ENCODE results near the gene ZNF566.
"Not testable (repeated sequence)": the region's sequence is repeated elsewhere in the genome, so short reads cannot be mapped to it uniquely, and the experiment has no call there.

The ZNF566 gene

DNA sequence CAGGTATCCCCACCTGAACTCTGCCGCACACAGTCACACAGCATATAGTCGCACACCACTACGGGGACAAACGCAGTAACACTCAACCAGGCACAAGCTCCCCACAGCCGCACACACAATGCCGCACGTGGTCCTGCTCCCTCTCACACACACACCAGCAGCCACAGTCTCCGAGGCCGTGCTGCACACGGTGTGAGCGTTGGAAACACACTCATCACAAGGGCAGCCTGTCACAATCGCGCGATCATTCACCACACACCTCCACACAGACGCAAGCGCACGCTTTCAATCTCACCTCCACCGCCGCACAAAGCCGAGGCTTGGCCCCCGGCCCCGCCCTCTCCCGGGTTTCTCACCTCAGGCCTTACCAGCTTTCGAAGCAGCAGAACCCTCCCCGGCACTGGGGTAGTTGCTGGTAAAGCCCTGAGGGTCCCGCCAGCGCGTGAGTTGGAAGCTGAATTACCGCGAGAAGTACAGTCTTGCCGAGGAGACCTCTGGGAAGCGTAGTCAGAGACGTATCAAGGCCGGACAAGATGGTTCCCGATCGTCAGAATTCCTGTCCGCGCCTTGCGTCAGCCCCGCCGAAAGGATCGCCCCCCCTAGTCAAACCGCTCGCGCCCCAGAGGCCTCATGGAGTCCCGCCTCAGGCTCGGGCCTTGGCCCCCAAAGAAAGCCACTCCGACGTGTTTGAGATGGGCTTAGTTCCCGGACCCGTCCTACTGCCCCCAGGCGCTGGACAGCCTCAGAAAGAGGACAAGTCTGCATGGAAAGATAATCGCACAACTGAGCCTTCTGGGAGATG, at the start of gene ZNF566:
Gene ZNF566 (minus strand): TSS at position 444 of the 802 bp plus-strand sequence. CDS start 13,004 bp downstream, outside the sequence.
- DNase-seq, result peak; percentile 100

DNA sequence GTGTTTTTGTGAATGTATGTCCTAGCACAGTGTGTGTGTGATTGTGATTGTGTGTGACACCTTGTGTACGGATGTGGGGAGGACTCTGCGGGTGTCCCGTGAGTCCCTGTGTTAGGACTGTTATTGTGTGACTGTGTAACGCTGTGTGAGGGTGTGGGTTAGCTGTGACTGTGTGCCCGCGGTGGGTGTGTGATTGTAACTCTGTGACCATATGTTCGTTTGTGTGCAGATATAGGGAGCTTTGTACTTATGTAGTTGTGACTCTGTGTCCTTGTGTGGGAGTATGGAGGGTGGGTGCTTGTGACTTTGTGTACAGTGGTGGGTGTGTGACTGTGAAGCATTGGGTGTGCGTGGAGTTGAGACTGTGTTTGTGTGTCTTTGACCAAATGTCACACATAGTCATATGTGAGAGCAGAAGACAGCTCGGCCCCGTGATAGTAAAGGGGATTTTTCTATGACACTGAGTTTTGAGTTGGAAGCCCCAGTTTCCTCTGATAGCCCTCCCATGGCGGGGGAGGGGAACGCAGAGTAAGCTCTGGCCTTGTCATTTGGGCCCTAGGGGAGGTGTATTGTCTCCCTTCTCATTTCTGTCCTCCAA, 39.7 kb upstream of the ZNF566 start:
- no peak for DNase-seq

- DNase-seq, result peak; percentile 99
Observed at GRCh38 chr19:36528194-36528920, 39.0 kb upstream of the ZNF566 start, which contains the start of gene ZNF260. ZNF260 (minus strand) TSS chr19:36528271; CDS start chr19:36515238, 13,033 bp downstream.

- DNase-seq, result no peak
Observed at GRCh38 chr19:36527873-36528193, 38.5 kb upstream of the ZNF566 start.

GRCh38 chr19:36527341-36527740, 38.0 kb upstream of the ZNF566 start:
- DNase-seq, result peak; percentile 13

DNA sequence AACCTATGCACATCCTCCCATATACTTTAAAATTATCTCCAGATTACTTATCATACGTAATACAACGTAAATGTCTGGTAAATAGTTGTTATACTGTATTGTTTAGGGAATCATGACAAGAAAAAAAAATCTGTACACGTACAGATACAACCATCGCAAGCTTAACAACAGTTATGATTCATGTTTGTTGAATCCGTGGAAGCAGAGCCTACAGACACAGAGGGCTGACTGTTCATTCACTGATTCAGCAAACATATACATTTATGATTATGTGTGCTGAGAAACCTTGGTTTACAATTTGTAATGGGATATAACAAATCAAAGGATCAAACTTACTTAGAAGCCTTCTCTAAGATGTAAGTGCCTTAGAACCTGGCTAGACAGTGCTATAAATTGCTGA, 37.2 kb upstream of the ZNF566 start:
- DNase-seq, result no peak

DNA sequence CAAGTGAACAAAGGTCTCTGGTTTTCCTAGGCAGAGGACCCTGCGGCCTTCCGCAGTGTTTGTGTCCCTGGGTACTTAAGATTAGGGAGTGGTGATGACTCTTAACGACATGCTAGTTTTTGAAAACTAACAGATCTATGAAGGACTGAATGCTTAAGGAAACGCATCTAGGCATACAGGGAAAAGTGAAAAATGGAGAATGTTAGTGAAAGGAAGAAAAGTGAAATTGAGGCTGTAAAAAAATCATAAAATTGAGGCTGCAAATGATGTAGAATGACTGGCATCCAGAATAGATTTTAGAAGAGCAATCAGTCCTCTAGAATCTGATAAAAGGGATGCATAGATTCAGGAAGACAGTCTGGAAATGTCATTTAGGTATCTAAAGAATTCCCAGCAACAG, 35.3 kb upstream of the ZNF566 start:
- no peak for DNase-seq

- DNase-seq, result no peak
Observed at GRCh38 chr19:36514012-36514612, 24.8 kb upstream of the ZNF566 start.

DNA sequence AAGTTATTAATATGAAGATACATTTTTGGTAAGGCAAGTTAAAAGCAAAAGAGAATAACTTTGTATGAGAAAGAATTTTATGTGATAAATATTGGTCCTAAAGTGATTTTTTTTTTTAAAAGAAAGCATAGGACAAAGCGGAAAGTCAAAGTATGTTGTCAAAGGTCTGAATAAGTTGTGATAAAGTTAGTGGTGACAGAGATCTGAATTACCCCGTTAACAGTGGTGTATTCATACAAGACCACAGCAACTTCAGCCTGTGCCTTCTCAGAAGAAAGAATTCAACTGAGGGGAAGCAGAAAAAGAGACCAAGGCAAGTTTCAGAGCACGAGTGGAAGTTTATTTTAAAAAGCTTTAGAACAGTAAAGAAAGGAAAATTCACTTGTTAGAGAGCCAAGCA, 19.0 kb upstream of the ZNF566 start:
- no peak for DNase-seq

- DNase-seq, result no peak
Observed at GRCh38 chr19:36501973-36502372, 12.6 kb upstream of the ZNF566 start.

- DNase-seq, result no peak
Observed at GRCh38 chr19:36497001-36497400, 7.6 kb upstream of the ZNF566 start.

DNA sequence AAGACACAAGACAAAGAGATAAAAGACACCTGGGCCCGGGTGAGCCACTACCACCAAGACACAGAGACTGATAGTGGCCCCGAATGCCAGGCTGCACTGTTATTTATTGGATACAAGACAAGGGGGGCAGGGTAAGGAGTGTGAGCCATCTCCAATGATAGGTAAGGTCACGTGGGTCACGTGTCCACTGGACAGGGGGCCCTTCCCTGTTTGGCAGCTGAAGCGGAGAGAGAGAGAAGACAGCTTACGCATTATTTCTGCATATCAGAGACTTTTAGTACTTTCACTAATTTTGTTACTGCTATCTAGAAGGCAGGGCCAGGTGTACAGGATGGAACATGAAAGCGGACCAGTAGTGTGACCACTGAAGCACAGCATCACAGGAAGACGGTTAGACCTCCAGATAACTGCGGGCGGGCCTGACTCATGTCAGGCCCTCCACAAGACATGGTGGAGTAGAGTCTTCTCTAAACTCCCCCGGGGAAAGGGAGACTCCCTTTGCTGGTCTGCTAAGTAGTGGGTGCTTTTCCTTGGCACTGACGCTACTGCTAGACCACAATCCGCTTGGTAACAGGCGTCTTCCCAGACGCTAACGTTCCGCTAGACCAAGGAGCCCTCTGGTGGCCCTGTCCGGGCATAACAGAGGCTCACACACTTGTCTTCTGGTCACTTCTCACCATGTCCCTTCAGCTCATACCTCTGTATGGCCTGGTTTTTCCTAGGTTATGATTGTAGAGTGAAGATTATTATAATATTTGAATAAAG, 3.5 kb upstream of the ZNF566 start:
- DNase-seq, result not testable (repeated sequence)

GRCh38 chr19:36490846-36491245, 1.5 kb upstream of the ZNF566 start:
- DNase-seq, result not testable (repeated sequence)

DNA sequence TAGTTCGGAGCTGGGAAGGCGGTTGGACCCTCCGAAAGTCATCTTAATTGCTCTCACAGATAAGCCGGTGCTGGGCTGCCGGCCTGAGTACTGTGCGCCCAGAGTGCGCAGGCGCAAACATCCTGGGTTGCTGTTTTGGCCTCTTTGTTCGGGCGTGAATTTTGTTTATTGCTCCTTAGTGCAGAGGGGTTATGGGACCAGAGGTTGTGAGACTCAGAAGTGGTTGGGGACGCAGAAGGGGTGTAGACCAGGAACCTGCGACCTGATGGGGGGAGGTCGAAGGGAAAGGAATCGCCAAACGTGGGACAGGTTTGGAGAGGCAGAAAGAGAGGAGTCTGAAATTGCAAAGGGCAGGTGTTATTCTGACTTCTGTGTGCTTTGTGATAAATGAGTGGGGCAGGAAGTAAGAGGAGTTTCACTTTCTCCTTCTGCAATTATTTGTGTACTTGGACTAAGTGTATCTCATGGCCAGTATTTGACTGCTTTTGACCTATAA, 607 bp upstream of the ZNF566 start:
- no peak for DNase-seq

DNA sequence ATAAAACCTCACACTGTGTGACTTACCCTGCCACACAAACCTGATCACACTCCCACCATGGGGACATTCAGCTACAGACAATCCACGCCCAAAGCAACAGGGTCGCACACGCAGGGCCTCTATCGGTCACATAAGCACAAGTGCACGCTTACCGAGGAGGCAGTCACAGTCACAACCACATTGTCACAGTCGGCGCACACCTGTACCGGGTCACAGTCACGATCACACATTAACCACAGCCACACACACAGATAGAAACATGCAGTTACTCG, 579 bp downstream of the ZNF566 start:
- no peak for DNase-seq

- no peak for DNase-seq
Observed at GRCh38 chr19:36488118-36488845, 1.1 kb downstream of the ZNF566 start.

- no peak for DNase-seq
Observed at GRCh38 chr19:36483653-36484052, 5.7 kb downstream of the ZNF566 start.

DNA sequence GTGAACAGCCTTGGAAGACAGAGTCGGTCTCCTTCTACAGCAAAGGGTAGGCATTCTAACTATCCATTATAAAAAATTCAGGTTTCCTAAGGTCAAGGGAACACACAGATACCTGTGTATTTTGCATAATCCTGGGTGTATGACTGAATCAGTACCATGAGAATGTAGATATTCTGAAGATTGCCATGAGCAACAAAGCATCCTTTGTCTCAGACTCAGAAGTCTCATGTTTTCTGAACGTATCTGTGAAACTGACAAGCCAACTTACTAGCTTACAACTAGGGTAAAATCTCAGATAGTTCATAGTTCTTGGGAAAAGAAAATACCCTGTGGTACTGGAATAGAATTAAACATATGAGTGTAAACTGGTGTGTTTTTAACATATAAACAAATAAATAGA, 6.5 kb downstream of the ZNF566 start:
- no peak for DNase-seq

GRCh38 chr19:36460046-36460445, 29.3 kb downstream of the ZNF566 start:
- DNase-seq, result no peak

DNA sequence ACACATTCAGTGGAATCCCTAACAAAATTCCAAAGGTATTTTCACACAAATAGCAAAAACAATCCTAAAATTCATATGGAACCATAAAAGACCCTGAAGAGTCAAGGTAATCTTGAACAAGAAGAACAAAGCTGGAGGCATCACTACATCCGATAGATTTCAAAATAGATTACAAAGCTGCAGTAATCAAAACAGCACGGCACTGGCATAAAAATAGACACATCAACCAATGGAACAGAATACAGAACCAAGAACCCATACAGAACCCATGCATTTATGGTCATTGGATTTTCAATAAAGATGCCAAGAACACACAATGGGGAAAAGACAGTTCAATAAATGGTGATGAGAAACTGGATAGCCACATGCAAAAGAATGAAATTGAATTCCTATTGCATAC, 32.5 kb downstream of the ZNF566 start:
- DNase-seq, result no peak

DNA sequence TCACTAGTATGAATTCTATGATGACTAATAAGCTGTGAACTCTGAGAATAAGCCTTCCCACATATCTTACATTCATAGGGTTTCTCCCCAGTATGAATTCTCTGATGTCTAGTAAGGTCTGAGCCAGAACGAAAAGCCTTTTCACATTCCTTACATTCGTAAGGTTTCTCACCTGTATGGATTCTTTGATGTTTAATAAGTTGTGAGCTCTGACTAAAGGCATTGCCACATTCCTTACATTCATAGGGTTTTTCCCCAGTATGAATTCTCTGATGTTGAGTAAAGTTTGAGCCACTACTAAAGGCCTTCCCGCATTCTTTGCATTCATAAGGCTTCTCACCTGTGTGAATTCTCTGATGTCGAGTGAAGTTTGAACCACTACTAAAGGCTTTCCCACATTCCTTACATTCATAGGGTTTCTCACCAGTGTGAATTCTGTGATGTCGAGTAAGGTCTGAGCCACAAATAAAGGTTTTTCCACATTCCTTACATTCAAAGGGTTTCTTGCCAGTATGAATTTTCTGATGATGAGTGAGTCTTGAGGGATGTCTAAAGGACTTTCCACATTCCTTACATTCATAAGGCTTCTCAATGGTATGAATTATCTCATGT, 40.2 kb downstream of the ZNF566 start:
- no peak for DNase-seq

- DNase-seq, result no peak
Observed at GRCh38 chr19:36441339-36441738, 48.0 kb downstream of the ZNF566 start.

All from retina (tissue), 1 donor.